ENCODE results near the gene PRKAG2. TPM values are rescaled to one million over a fixed set of nuclear protein-coding genes. Genes with fewer than 3 reads are reported as not detected.

The PRKAG2 gene
- polyA plus RNA-seq, 1 of the 3 experiments (the other 2 are of a cell fraction): 51.6 TPM

DNA sequence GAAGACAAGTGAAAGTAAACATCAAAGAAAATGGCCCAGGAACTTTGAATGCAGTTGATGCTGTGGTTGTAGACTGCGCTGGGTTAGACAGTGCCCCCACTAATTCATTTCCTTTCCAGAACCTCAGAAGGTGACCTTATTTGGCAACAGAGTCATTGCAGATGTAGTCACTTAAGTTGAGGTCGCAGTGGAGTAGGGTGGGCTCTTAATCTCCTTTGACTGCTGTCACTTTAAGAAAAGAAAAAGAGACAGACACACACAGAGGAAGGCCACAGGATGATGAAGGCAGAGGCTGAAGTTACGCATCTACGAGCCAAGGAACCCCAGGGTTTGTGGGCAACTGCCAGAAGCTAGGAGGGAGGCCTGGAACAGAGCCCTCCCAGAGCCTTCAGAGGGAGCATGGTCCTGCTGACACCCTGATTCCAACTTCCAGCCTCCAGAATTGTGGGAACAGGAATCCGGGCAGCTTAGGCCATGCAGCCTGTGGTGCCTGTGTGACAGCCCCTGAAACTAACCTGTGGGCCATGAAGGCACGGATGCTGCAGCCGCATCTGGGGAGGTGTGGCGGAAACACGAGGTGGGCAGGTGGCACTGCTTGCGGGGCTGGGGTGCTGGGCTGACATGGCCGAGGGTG is 107.6 kb downstream of the PRKAG2 start:
- no peak overlapping the region for H3K9ac ChIP-seq
- no peak overlapping the region for H3K4me3 ChIP-seq (ENCODE audit: low read depth in 2 of 2, low read length in 1 of 2)
- TF ChIP-seq USF2 (IDR thresholded peaks at IDR 0.05; ENCODE audit: borderline replicate concordance, low read depth, low read length) (no peak), RAD21 (IDR thresholded peaks at IDR 0.05; ENCODE audit: low read length) (no peak), MEF2A (IDR thresholded peaks at IDR 0.05; ENCODE audit: borderline replicate concordance, low read depth) (no peak), SMC3 (IDR thresholded peaks at IDR 0.05; ENCODE audit: low read depth, low read length) (no peak), RCOR1 (IDR thresholded peaks at IDR 0.05; ENCODE audit: low read length) (no peak), GABPA (IDR thresholded peaks at IDR 0.05; ENCODE audit: low read depth) (no peak), SIN3A (IDR thresholded peaks at IDR 0.05; ENCODE audit: borderline replicate concordance, low read depth, low read length) (no peak), CTCF (IDR thresholded peaks at IDR 0.05) (no peak), TAF1 (IDR thresholded peaks at IDR 0.05; ENCODE audit: borderline replicate concordance, low read depth, low read length) (no peak), NFIC (IDR thresholded peaks at IDR 0.05; ENCODE audit: borderline replicate concordance) (no peak), FOXJ3 (CRISPR knock-in tag; IDR thresholded peaks at IDR 0.05) (no peak), TCF12 (IDR thresholded peaks at IDR 0.05) (no peak), YY1 (IDR thresholded peaks at IDR 0.05; ENCODE audit: low read depth) (no peak)
- no peaks in the 10 kb centered on the region for H4K20me1 ChIP-seq (ENCODE audit: insufficient read depth)
- H3K4me1 ChIP-seq (ENCODE audit: control insufficient read depth in 1 of 2, insufficient read depth in 2 of 2, low read depth in 1 of 2, low read length in 1 of 2): peaks cover 0 to 6% of the 10 kb centered on the region in 2 experiments; a peak in 1 of 4 replicates
- H3K36me3 ChIP-seq (replicated peaks in 1 of 2; ENCODE audit: control insufficient read depth in 1 of 2, insufficient read depth in 2 of 2, low read length in 1 of 2): no peaks in the 10 kb centered on the region
- no peak overlapping the region for H3K4me2 ChIP-seq
- no peaks in the 10 kb centered on the region for H3K9me3 ChIP-seq
- no peak for DNase-seq
- H3K27me3 ChIP-seq (ENCODE audit: insufficient read depth): peaks cover 61% of the 10 kb centered on the region
- H3F3A ChIP-seq (replicated peaks; ENCODE audit: insufficient read depth): no peaks in the 10 kb centered on the region
- H3K27ac ChIP-seq (ENCODE audit: low read depth in 2 of 2, low read length in 1 of 2): no peak overlapping the region
- no peaks in the 10 kb centered on the region for H3K79me2 ChIP-seq (ENCODE audit: insufficient read depth)
- H2AFZ ChIP-seq (ENCODE audit: low read depth): no peak overlapping the region
- H3K9me2 ChIP-seq: no peaks in the 10 kb centered on the region
- 65% methylated on average over 11 of the region's 11 CpGs for WGBS (ENCODE audit: low lambda C conversion rate)
- POLR2A ChIA-PET: interaction anchor here (0.6 kb wide), 1 partner anchor 413 kb away, joined by 3 read pairs; no protein-coding TSS in a partner anchor
- CTCF ChIA-PET: interaction anchor here (0.8 to 22.2 kb wide), 5 partner anchors 5 to 143 kb away, joined by 3 to 333 read pairs (median 14); no protein-coding TSS in a partner anchor

DNA sequence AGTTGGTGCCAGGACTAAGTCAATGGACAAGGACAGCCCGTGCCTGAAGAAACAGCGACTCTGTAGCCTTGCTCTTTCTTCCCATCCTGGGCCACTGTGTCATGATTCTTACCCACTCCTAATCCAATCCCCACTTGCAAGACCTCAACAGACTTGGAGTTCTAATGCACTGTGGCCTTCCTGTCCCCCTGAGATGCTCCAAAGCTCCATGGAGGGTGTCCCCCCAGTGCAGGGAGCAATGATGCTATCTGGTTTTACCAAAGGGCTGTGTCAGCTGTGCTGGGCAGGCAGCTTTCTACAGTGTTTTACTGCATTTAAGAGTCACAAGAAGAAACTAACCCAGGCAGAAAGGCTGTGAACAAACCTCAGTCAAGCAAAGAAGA is 108.1 kb downstream of the PRKAG2 start:
- peaks cover 56% of the 10 kb centered on the region for H3K27me3 ChIP-seq (ENCODE audit: insufficient read depth)
- no peaks in the 10 kb centered on the region for H3K9me3 ChIP-seq
- H3K4me1 ChIP-seq (ENCODE audit: control insufficient read depth in 1 of 2, insufficient read depth in 2 of 2, low read depth in 1 of 2, low read length in 1 of 2): peaks cover 0 to 11% of the 10 kb centered on the region in 2 experiments; a peak in 1 of 4 replicates
- DNase-seq: no peak
- no peaks in the 10 kb centered on the region for H3K79me2 ChIP-seq (ENCODE audit: insufficient read depth)
- ChIA-PET CTCF (interaction anchor here (1.1 to 22.2 kb wide), 4 partner anchors 9 to 400 kb away, joined by 5 to 333 read pairs (median 10); no protein-coding TSS in a partner anchor), POLR2A (no interaction called here)
- no peaks in the 10 kb centered on the region for H3K36me3 ChIP-seq (replicated peaks in 1 of 2; ENCODE audit: control insufficient read depth in 1 of 2, insufficient read depth in 2 of 2, low read length in 1 of 2)
- no peaks in the 10 kb centered on the region for H3F3A ChIP-seq (replicated peaks; ENCODE audit: insufficient read depth)
- no peak overlapping the region for H3K27ac ChIP-seq (ENCODE audit: low read depth in 2 of 2, low read length in 1 of 2)
- no peak overlapping the region for H2AFZ ChIP-seq (ENCODE audit: low read depth)
- H3K9me2 ChIP-seq: no peaks in the 10 kb centered on the region
- H3K4me3 ChIP-seq (ENCODE audit: low read depth in 2 of 2, low read length in 1 of 2): no peak overlapping the region
- H4K20me1 ChIP-seq (ENCODE audit: insufficient read depth): no peaks in the 10 kb centered on the region
- H3K9ac ChIP-seq: no peak overlapping the region
- no peak overlapping the region for H3K4me2 ChIP-seq
- 59% methylated on average over 2 of the region's 2 CpGs for WGBS (ENCODE audit: low lambda C conversion rate)
- no peak for TF ChIP-seq FOSL2 (IDR thresholded peaks at IDR 0.05; ENCODE audit: borderline replicate concordance, low read depth)
- TF ChIP-seq, protein P1, sequence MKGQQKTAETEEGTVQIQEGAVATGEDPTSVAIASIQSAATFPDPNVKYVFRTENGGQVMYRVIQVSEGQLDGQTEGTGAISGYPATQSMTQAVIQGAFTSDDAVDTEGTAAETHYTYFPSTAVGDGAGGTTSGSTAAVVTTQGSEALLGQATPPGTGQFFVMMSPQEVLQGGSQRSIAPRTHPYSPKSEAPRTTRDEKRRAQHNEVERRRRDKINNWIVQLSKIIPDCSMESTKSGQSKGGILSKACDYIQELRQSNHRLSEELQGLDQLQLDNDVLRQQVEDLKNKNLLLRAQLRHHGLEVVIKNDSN (IDR thresholded peaks at IDR 0.05; ENCODE audit: borderline replicate concordance, low read depth): no peak
- TF ChIP-seq SMC3 (IDR thresholded peaks at IDR 0.05; ENCODE audit: low read depth, low read length): no peak
- no peak for TF ChIP-seq REST (IDR thresholded peaks at IDR 0.05; ENCODE audit: low read depth, low read length)
- no peak for TF ChIP-seq MXI1 (IDR thresholded peaks at IDR 0.05; ENCODE audit: low read depth, low read length)
- TF ChIP-seq FOXM1 (IDR thresholded peaks at IDR 0.05; ENCODE audit: low read depth): no peak
- TF ChIP-seq SIN3A (IDR thresholded peaks at IDR 0.05; ENCODE audit: borderline replicate concordance, low read depth, low read length): no peak
- no peak for TF ChIP-seq CHD2 (IDR thresholded peaks at IDR 0.05; ENCODE audit: low read length, partially characterized antibody)
- no peak for TF ChIP-seq TCF12 (IDR thresholded peaks at IDR 0.05)
- no peak for TF ChIP-seq RXRA (IDR thresholded peaks at IDR 0.05; ENCODE audit: borderline replicate concordance, low read depth)
